ENCODE measurements around the gene USP32.

The USP32 gene

GRCh38 chr17:60355663-60356594, 36.0 kb downstream of the USP32 start:
- Histone ChIP-seq H3K9me3 (ENCODE audit: insufficient read depth, low read depth, low read length) (no peaks in the 10 kb centered on the region), H3K9ac (ENCODE audit: low read depth, low read length, poor library complexity, severe bottlenecking) (no peak overlapping the region), H4K20me1 (ENCODE audit: insufficient read depth, low read length, poor library complexity, severe bottlenecking) (peaks cover 35% of the 10 kb centered on the region), H3K9me2 (replicated peaks; ENCODE audit: low read depth, low read length) (no peaks in the 10 kb centered on the region), H3K4me1 (ENCODE audit: insufficient read depth, low read length, poor library complexity, severe bottlenecking) (peaks cover 11% of the 10 kb centered on the region), H2AFZ (ENCODE audit: low read length) (no peak overlapping the region), H3F3A (ENCODE audit: low read depth) (no peaks in the 10 kb centered on the region; the same call in 1 of the 2 replicates), H3K79me2 (ENCODE audit: insufficient read depth, low read length) (peaks cover 78% of the 10 kb centered on the region), H3K27me3 (ENCODE audit: insufficient read depth, low read length, poor library complexity, severe bottlenecking) (no peaks in the 10 kb centered on the region), H3K4me2 (ENCODE audit: low read depth, low read length, poor library complexity, severe bottlenecking) (no peak overlapping the region), H3K36me3 (ENCODE audit: insufficient read depth, low read length) (peaks cover 6% of the 10 kb centered on the region; the same call in 1 of the 2 replicates), H3K4me3 (ENCODE audit: low read length, poor library complexity, severe bottlenecking) (no peak overlapping the region)
- no peak for TF ChIP-seq EZH2phosphoT487 (IDR thresholded peaks at IDR 0.05; ENCODE audit: borderline replicate concordance)
- TF ChIP-seq, protein P1, sequence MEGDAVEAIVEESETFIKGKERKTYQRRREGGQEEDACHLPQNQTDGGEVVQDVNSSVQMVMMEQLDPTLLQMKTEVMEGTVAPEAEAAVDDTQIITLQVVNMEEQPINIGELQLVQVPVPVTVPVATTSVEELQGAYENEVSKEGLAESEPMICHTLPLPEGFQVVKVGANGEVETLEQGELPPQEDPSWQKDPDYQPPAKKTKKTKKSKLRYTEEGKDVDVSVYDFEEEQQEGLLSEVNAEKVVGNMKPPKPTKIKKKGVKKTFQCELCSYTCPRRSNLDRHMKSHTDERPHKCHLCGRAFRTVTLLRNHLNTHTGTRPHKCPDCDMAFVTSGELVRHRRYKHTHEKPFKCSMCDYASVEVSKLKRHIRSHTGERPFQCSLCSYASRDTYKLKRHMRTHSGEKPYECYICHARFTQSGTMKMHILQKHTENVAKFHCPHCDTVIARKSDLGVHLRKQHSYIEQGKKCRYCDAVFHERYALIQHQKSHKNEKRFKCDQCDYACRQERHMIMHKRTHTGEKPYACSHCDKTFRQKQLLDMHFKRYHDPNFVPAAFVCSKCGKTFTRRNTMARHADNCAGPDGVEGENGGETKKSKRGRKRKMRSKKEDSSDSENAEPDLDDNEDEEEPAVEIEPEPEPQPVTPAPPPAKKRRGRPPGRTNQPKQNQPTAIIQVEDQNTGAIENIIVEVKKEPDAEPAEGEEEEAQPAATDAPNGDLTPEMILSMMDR (conservative IDR thresholded peaks at IDR 0.05; ENCODE audit: low read length) = no peak

- no peak overlapping the region for H3K9ac ChIP-seq (ENCODE audit: low read depth, low read length, poor library complexity, severe bottlenecking)
- no peaks in the 10 kb centered on the region for H3K9me2 ChIP-seq (replicated peaks; ENCODE audit: low read depth, low read length)
- no peak overlapping the region for H3K4me2 ChIP-seq (ENCODE audit: low read depth, low read length, poor library complexity, severe bottlenecking)
- peaks cover 35% of the 10 kb centered on the region for H4K20me1 ChIP-seq (ENCODE audit: insufficient read depth, low read length, poor library complexity, severe bottlenecking)
- H2AFZ ChIP-seq (ENCODE audit: low read length) = no peak overlapping the region
- H3K27me3 ChIP-seq (ENCODE audit: insufficient read depth, low read length, poor library complexity, severe bottlenecking) = no peaks in the 10 kb centered on the region
- TF ChIP-seq EZH2phosphoT487 (IDR thresholded peaks at IDR 0.05; ENCODE audit: borderline replicate concordance) = no peak
- TF ChIP-seq, protein P1 (conservative IDR thresholded peaks at IDR 0.05; ENCODE audit: low read length) = no peak
- H3K36me3 ChIP-seq (ENCODE audit: insufficient read depth, low read length) = peaks cover 6% of the 10 kb centered on the region; the same call in 1 of the 2 replicates
- peaks cover 11% of the 10 kb centered on the region for H3K4me1 ChIP-seq (ENCODE audit: insufficient read depth, low read length, poor library complexity, severe bottlenecking)
- no peak overlapping the region for H3K4me3 ChIP-seq (ENCODE audit: low read length, poor library complexity, severe bottlenecking)
- H3F3A ChIP-seq (ENCODE audit: low read depth) = no peaks in the 10 kb centered on the region; the same call in 1 of the 2 replicates
- H3K79me2 ChIP-seq (ENCODE audit: insufficient read depth, low read length) = peaks cover 85% of the 10 kb centered on the region
- H3K9me3 ChIP-seq (ENCODE audit: insufficient read depth, low read depth, low read length) = no peaks in the 10 kb centered on the region
Observed at GRCh38 chr17:60354223-60354622, 37.7 kb downstream of the USP32 start.

GRCh38 chr17:60353773-60354172, 38.2 kb downstream of the USP32 start:
- H3K79me2 ChIP-seq (ENCODE audit: insufficient read depth, low read length) = peaks cover 88% of the 10 kb centered on the region
- no peak overlapping the region for H3K4me3 ChIP-seq (ENCODE audit: low read length, poor library complexity, severe bottlenecking)
- TF ChIP-seq, protein P1 (conservative IDR thresholded peaks at IDR 0.05; ENCODE audit: low read length) = no peak
- no peak for TF ChIP-seq EZH2phosphoT487 (IDR thresholded peaks at IDR 0.05; ENCODE audit: borderline replicate concordance)
- H3K9ac ChIP-seq (ENCODE audit: low read depth, low read length, poor library complexity, severe bottlenecking) = no peak overlapping the region
- no peaks in the 10 kb centered on the region for H3K9me3 ChIP-seq (ENCODE audit: insufficient read depth, low read depth, low read length)
- peaks cover 6% of the 10 kb centered on the region; the same call in 1 of the 2 replicates for H3K36me3 ChIP-seq (ENCODE audit: insufficient read depth, low read length)
- no peaks in the 10 kb centered on the region for H3K9me2 ChIP-seq (replicated peaks; ENCODE audit: low read depth, low read length)
- no peak overlapping the region for H3K4me2 ChIP-seq (ENCODE audit: low read depth, low read length, poor library complexity, severe bottlenecking)
- H3K27me3 ChIP-seq (ENCODE audit: insufficient read depth, low read length, poor library complexity, severe bottlenecking) = no peaks in the 10 kb centered on the region
- H4K20me1 ChIP-seq (ENCODE audit: insufficient read depth, low read length, poor library complexity, severe bottlenecking) = peaks cover 35% of the 10 kb centered on the region
- peaks cover 11% of the 10 kb centered on the region for H3K4me1 ChIP-seq (ENCODE audit: insufficient read depth, low read length, poor library complexity, severe bottlenecking)
- no peaks in the 10 kb centered on the region; the same call in 1 of the 2 replicates for H3F3A ChIP-seq (ENCODE audit: low read depth)
- H2AFZ ChIP-seq (ENCODE audit: low read length) = no peak overlapping the region

All from Loucy (cell line).